ENCODE data around the gene FARS2.

GRCh38 chr6:5729813-5730517 is 468.7 kb downstream of the FARS2 start:
- TF ChIP-seq, protein P1, sequence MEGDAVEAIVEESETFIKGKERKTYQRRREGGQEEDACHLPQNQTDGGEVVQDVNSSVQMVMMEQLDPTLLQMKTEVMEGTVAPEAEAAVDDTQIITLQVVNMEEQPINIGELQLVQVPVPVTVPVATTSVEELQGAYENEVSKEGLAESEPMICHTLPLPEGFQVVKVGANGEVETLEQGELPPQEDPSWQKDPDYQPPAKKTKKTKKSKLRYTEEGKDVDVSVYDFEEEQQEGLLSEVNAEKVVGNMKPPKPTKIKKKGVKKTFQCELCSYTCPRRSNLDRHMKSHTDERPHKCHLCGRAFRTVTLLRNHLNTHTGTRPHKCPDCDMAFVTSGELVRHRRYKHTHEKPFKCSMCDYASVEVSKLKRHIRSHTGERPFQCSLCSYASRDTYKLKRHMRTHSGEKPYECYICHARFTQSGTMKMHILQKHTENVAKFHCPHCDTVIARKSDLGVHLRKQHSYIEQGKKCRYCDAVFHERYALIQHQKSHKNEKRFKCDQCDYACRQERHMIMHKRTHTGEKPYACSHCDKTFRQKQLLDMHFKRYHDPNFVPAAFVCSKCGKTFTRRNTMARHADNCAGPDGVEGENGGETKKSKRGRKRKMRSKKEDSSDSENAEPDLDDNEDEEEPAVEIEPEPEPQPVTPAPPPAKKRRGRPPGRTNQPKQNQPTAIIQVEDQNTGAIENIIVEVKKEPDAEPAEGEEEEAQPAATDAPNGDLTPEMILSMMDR (IDR thresholded peaks at IDR 0.05; ENCODE audit: poor library complexity, severe bottlenecking) = no peak
- TF ChIP-seq POLR2AphosphoS5 (IDR thresholded peaks at IDR 0.05) (no peak), TAF1 (IDR thresholded peaks at IDR 0.05; ENCODE audit: low read depth) (no peak), EZH2 (IDR thresholded peaks at IDR 0.05; ENCODE audit: borderline replicate concordance, insufficient read depth, low read length, poor library complexity, severe bottlenecking) (no peak), RAD21 (conservative IDR thresholded peaks at IDR 0.05) (no peak), MXI1 (conservative IDR thresholded peaks at IDR 0.05; ENCODE audit: poor library complexity, severe bottlenecking) (no peak), EP300 (conservative IDR thresholded peaks at IDR 0.05; ENCODE audit: poor library complexity, severe bottlenecking) (no peak), SMC3 (conservative IDR thresholded peaks at IDR 0.05; ENCODE audit: poor library complexity) (no peak)
- TF ChIP-seq, protein P2, sequence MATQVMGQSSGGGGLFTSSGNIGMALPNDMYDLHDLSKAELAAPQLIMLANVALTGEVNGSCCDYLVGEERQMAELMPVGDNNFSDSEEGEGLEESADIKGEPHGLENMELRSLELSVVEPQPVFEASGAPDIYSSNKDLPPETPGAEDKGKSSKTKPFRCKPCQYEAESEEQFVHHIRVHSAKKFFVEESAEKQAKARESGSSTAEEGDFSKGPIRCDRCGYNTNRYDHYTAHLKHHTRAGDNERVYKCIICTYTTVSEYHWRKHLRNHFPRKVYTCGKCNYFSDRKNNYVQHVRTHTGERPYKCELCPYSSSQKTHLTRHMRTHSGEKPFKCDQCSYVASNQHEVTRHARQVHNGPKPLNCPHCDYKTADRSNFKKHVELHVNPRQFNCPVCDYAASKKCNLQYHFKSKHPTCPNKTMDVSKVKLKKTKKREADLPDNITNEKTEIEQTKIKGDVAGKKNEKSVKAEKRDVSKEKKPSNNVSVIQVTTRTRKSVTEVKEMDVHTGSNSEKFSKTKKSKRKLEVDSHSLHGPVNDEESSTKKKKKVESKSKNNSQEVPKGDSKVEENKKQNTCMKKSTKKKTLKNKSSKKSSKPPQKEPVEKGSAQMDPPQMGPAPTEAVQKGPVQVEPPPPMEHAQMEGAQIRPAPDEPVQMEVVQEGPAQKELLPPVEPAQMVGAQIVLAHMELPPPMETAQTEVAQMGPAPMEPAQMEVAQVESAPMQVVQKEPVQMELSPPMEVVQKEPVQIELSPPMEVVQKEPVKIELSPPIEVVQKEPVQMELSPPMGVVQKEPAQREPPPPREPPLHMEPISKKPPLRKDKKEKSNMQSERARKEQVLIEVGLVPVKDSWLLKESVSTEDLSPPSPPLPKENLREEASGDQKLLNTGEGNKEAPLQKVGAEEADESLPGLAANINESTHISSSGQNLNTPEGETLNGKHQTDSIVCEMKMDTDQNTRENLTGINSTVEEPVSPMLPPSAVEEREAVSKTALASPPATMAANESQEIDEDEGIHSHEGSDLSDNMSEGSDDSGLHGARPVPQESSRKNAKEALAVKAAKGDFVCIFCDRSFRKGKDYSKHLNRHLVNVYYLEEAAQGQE (IDR thresholded peaks at IDR 0.05; ENCODE audit: borderline replicate concordance) = no peak
